Measurements from ENCODE around the gene AVP.

DNA sequence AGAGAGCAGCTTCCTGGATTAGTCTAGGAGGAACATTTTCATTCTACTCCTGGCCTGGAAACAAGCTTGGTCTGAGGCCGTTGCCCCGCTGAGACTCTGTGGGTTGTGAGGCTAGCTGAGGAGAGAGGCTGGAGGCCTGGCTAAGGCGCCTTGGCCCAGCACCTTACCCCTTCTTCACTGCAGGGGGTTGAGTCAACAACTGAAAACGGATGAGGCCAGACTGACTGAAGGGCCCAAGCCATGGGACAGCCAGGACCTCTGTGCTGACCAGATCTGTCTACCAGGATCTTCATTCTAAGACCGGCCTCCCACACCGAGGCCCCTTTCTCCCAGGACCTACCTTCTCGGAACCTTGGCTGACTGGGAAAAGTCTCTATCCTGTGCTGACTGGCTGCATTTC lies 3.5 kb upstream of the AVP start:
- TF ChIP-seq, protein P1, sequence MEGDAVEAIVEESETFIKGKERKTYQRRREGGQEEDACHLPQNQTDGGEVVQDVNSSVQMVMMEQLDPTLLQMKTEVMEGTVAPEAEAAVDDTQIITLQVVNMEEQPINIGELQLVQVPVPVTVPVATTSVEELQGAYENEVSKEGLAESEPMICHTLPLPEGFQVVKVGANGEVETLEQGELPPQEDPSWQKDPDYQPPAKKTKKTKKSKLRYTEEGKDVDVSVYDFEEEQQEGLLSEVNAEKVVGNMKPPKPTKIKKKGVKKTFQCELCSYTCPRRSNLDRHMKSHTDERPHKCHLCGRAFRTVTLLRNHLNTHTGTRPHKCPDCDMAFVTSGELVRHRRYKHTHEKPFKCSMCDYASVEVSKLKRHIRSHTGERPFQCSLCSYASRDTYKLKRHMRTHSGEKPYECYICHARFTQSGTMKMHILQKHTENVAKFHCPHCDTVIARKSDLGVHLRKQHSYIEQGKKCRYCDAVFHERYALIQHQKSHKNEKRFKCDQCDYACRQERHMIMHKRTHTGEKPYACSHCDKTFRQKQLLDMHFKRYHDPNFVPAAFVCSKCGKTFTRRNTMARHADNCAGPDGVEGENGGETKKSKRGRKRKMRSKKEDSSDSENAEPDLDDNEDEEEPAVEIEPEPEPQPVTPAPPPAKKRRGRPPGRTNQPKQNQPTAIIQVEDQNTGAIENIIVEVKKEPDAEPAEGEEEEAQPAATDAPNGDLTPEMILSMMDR (IDR thresholded peaks at IDR 0.05; ENCODE audit: extremely low read depth in 1 of 2, insufficient read depth in 1 of 2, low read depth in 1 of 2, low read length in 2 of 2) = no peak
- TF ChIP-seq POLR2AphosphoS5 (IDR thresholded peaks at IDR 0.05; ENCODE audit: insufficient read depth, low read depth, low read length) = no peak
- no peak for TF ChIP-seq POLR2A (IDR thresholded peaks at IDR 0.05; ENCODE audit: low read depth, low read length)
- TF ChIP-seq JUN (IDR thresholded peaks at IDR 0.05; ENCODE audit: borderline replicate concordance, insufficient read depth, insufficient read length, low read depth) = no peak
- TF ChIP-seq, protein P2, sequence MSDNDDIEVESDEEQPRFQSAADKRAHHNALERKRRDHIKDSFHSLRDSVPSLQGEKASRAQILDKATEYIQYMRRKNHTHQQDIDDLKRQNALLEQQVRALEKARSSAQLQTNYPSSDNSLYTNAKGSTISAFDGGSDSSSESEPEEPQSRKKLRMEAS (IDR thresholded peaks at IDR 0.05; ENCODE audit: insufficient read depth, insufficient read length) = no peak
- TF ChIP-seq EZH2 (IDR thresholded peaks at IDR 0.05; ENCODE audit: borderline replicate concordance, low read depth, low read length, severe bottlenecking) = no peak
- no peak for TF ChIP-seq GATA2 (IDR thresholded peaks at IDR 0.05; ENCODE audit: insufficient read depth, insufficient read length, low read depth, low read length)
- no peak for TF ChIP-seq MYC (IDR thresholded peaks at IDR 0.05; ENCODE audit: low read depth, low read length)
